Immature natural killer cell (primary cell): ENCODE measurements around the gene KCNA5. TPM values are rescaled to one million over a fixed set of nuclear protein-coding genes. Genes with fewer than 3 reads are reported as not detected.
A peak's percentile ranks its signal among the peaks of the same experiment; 100 is the strongest.

Source experiments
- DNase-seq, 3 donors: peaks; one replicate each; pipeline ENCODE4 v3.0.0; 2022; ENCODE audit warnings: mixed read lengths in 1 of 3
- H3K27ac Mint-ChIP-seq, 6 donors: one replicate each; pipeline ENCODE4 v1.8.0; 2020; ENCODE audit warnings: mixed read lengths in 6 of 6, mild to moderate bottlenecking in 5 of 6, inconsistent platforms in 4 of 6, moderate library complexity in 3 of 6
- H3K27me3 Mint-ChIP-seq, 3 donors: one replicate each; pipeline ENCODE4 v1.8.0; 2020 to 2021; ENCODE audit warnings: low read depth in 3 of 3, mild to moderate bottlenecking in 3 of 3, mixed read lengths in 3 of 3, moderate library complexity in 3 of 3, inconsistent platforms in 1 of 3
- H3K36me3 Mint-ChIP-seq, 3 donors: one replicate each; pipeline ENCODE4 v1.8.0; 2020; ENCODE audit warnings: mixed read lengths in 3 of 3, inconsistent platforms in 2 of 3, mild to moderate bottlenecking in 2 of 3
- H3K4me1 Mint-ChIP-seq, 2 donors: one replicate each; pipeline ENCODE4 v1.8.0; 2020; ENCODE audit warnings: inconsistent platforms in 2 of 2, mild to moderate bottlenecking in 2 of 2, mixed read lengths in 2 of 2, moderate library complexity in 1 of 2
- H3K4me3 Mint-ChIP-seq, 5 donors: one replicate each; pipeline ENCODE4 v1.8.0; 2020; ENCODE audit warnings: mild to moderate bottlenecking in 5 of 5, mixed read lengths in 5 of 5, inconsistent platforms in 3 of 5, moderate library complexity in 3 of 5
- H3K9me3 Mint-ChIP-seq, 6 donors: one replicate each; pipeline ENCODE4 v1.8.0; 2020; ENCODE audit warnings: mild to moderate bottlenecking in 6 of 6, mixed read lengths in 6 of 6, inconsistent platforms in 4 of 6, moderate library complexity in 3 of 6
- polyA plus RNA-seq, 3 donors: library from polyadenylated mRNA; unstranded; fragments of 300-500 nt; fragmentation: Illumina TruSeq; gene quantifications; one replicate each; pipeline ENCODE4 v1.2.3, GENCODE V29; 2021

Gene KCNA5
- polyA plus RNA-seq: 1 to 10 TPM in 1 of 3 donors, not detected in 2; 1.1 TPM

- peaks cover 0 to 6% (median 5%) of the 10 kb centered on the region in 3 donors for H3K27me3 Mint-ChIP-seq
- H3K4me1 Mint-ChIP-seq: no peaks in the 10 kb centered on the region
- peaks cover 0 to 2% (median 0%) of the 10 kb centered on the region in 6 donors for H3K9me3 Mint-ChIP-seq
- H3K27ac Mint-ChIP-seq: no peak within 1 kb of the TSS
- H3K4me3 Mint-ChIP-seq: no peak within 1 kb of the TSS
- H3K36me3 Mint-ChIP-seq: no peaks in the 10 kb centered on the region
- DNase-seq: no peak
Measured at GRCh38 chr12:5043589-5044419, at the start of gene KCNA5. Gene KCNA5, plus strand, starts transcription at chr12:5043879. Its CDS starts 269 bp downstream, at chr12:5044148.

GRCh38 chr12:4994622-4995021 lies 49.1 kb upstream of the KCNA5 start:
- H3K27ac Mint-ChIP-seq: no peak overlapping the region
- peaks cover 0 to 1% (median 0%) of the 10 kb centered on the region in 6 donors for H3K9me3 Mint-ChIP-seq
- H3K27me3 Mint-ChIP-seq: peaks cover 0 to 18% (median 4%) of the 10 kb centered on the region in 3 donors
- no peaks in the 10 kb centered on the region for H3K4me1 Mint-ChIP-seq
- H3K36me3 Mint-ChIP-seq: no peaks in the 10 kb centered on the region
- no peak for DNase-seq
- no peak overlapping the region for H3K4me3 Mint-ChIP-seq

- no peaks in the 10 kb centered on the region for H3K36me3 Mint-ChIP-seq
- H3K9me3 Mint-ChIP-seq: peaks cover 0 to 1% (median 0%) of the 10 kb centered on the region in 6 donors
- no peak overlapping the region for H3K27ac Mint-ChIP-seq
- no peak overlapping the region for H3K4me3 Mint-ChIP-seq
- H3K27me3 Mint-ChIP-seq: peaks cover 2 to 18% (median 4%) of the 10 kb centered on the region in 3 donors
- no peaks in the 10 kb centered on the region for H3K4me1 Mint-ChIP-seq
- DNase-seq: no peak
Measured at GRCh38 chr12:4996714-4997113, 47.0 kb upstream of the KCNA5 start.

GRCh38 chr12:4997939-4998338 lies 45.7 kb upstream of the KCNA5 start:
- Mint-ChIP-seq H3K4me3 (no peak overlapping the region), H3K4me1 (no peaks in the 10 kb centered on the region), H3K9me3 (peaks cover 0 to 1% (median 0%) of the 10 kb centered on the region in 6 donors), H3K27me3 (peaks cover 2 to 17% (median 4%) of the 10 kb centered on the region in 3 donors), H3K27ac (no peak overlapping the region), H3K36me3 (no peaks in the 10 kb centered on the region)
- DNase-seq: no peak

GRCh38 chr12:5000204-5000603 lies 43.5 kb upstream of the KCNA5 start:
- no peaks in the 10 kb centered on the region for H3K4me1 Mint-ChIP-seq
- no peak overlapping the region for H3K27ac Mint-ChIP-seq
- no peaks in the 10 kb centered on the region for H3K36me3 Mint-ChIP-seq
- H3K4me3 Mint-ChIP-seq: no peak overlapping the region
- no peak for DNase-seq
- peaks cover 2 to 12% (median 4%) of the 10 kb centered on the region in 3 donors for H3K27me3 Mint-ChIP-seq
- no peaks in the 10 kb centered on the region for H3K9me3 Mint-ChIP-seq

DNA sequence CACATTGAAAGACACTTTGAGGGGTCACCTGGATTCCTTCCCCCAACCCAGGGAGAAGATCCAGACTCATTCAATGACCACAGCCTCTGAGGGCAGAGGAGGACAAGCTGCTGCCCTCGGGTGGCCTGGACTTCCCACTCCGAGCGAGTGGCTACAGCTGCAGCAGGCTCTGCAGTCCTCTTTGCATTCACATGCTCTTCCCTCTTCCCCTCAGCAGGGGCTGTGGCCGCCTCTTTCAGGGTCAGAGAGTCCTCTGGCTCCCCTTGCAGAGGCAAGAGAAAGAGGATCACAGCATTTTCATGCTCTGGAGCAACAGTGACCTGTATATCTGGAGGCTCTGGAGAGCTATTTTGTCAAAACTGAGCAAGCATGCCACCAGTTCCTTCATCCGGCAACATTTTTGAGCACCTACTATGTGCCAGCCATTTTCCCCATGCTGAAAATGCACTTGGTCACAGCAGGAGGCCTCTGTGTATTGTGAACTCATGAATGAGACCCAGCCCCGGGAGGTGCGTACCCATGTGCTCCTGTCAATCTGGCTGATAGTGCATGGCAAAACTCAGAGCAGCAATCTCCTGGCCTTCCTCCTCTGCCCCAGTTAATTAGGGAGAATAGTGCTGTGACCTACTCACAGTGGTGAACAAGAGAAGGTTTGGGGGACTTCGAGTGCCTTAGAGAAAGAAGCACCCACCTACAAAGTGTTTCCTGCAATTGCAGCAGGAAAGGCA lies 42.9 kb upstream of the KCNA5 start:
- no peak for DNase-seq
- Mint-ChIP-seq H3K36me3 (no peaks in the 10 kb centered on the region), H3K4me1 (no peaks in the 10 kb centered on the region), H3K27me3 (peaks cover 2 to 9% (median 3%) of the 10 kb centered on the region in 3 donors), H3K27ac (no peak overlapping the region), H3K4me3 (no peak overlapping the region), H3K9me3 (no peaks in the 10 kb centered on the region)

DNA sequence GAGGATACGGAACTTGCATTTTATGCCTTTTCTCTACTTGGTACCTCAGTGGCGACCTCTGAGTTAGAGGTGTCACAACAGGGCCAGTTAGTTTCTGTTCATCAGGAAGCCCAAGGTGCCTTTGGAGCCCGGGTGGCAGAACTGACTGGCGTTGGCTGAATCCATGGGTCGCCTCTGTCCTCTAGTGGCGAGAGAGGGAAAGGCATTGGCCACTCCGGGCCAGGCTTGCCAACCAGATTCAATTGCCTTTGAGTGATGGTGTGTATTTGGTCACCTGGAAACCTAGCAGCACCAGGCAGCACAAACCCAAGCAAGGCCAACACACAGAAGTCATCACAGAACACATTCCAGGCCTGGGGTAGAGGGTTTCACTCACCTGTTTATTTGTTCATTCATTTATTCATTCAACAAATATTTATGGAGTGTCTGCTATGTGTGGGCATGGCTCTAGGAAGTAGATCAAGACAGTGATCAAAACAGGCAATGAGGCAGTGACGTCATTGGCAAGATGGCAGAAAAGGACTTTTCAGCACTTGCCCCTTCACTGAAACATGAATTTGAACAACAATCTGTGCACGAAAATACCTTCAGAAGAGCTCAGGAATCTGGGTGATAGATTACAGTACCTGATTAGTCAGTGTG lies 40.5 kb upstream of the KCNA5 start:
- Mint-ChIP-seq H3K4me3 (no peak overlapping the region), H3K36me3 (no peaks in the 10 kb centered on the region), H3K4me1 (no peaks in the 10 kb centered on the region), H3K27me3 (peaks cover 2 to 9% (median 2%) of the 10 kb centered on the region in 3 donors), H3K9me3 (no peaks in the 10 kb centered on the region), H3K27ac (no peak overlapping the region)
- DNase-seq: peak in 1 of 3 donors; percentile 6

DNA sequence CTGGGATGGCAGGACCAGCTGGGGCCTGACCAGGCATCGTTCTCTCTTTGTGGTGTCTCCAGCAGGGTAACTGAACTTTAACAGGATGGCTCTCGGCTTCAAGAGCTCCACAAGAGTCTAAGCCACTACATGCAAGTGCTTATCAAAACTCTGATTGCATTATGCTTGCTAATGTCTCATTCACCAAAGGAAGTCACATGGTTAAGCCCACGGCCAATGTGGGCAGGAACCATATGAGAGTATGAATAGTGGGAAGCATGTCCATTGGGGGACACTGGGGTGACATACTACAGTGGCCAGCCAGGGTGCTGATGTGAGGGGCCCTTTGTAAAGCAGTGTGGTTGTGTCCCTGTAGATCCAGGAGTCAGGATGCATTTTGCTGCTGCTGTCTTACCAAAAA lies 35.0 kb upstream of the KCNA5 start:
- H3K27me3 Mint-ChIP-seq: peaks cover 0 to 14% (median 0%) of the 10 kb centered on the region in 3 donors
- no peak for DNase-seq
- no peaks in the 10 kb centered on the region for H3K4me1 Mint-ChIP-seq

GRCh38 chr12:5010151-5010550 lies 33.5 kb upstream of the KCNA5 start:
- Mint-ChIP-seq H3K4me1 (no peaks in the 10 kb centered on the region), H3K27me3 (peaks cover 0 to 14% (median 1%) of the 10 kb centered on the region in 3 donors), H3K9me3 (no peaks in the 10 kb centered on the region), H3K27ac (no peak overlapping the region), H3K36me3 (no peaks in the 10 kb centered on the region), H3K4me3 (no peak overlapping the region)
- DNase-seq: no peak

More for the DNA sequence above, 35.0 kb upstream of the KCNA5 start:
- Mint-ChIP-seq H3K9me3 (no peaks in the 10 kb centered on the region), H3K36me3 (no peaks in the 10 kb centered on the region), H3K27ac (no peak overlapping the region), H3K4me3 (no peak overlapping the region)

DNA sequence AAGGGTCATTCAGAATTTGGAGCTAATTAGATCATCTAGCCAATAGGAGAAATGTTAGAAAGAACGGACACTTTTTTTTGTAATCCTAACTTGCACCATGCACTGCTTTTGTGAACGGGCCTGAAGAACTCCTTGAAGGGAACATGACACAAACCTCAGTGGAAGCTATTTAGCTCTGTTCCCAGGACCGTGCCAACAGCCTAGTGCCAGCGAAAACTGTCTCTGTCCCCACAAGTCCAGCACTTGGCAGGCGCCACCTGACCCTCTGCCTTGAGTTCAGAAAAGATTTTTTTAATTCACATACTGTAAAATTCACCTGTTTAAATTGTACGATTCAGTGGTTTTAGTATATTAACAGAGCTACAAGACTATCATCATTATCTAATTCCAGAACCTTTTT lies 31.3 kb upstream of the KCNA5 start:
- DNase-seq: no peak
- no peak overlapping the region for H3K4me3 Mint-ChIP-seq
- H3K4me1 Mint-ChIP-seq: no peaks in the 10 kb centered on the region
- peaks cover 0 to 19% (median 1%) of the 10 kb centered on the region in 3 donors for H3K27me3 Mint-ChIP-seq
- no peaks in the 10 kb centered on the region for H3K36me3 Mint-ChIP-seq
- H3K27ac Mint-ChIP-seq: no peak overlapping the region
- no peaks in the 10 kb centered on the region for H3K9me3 Mint-ChIP-seq

GRCh38 chr12:5013266-5013730 lies 30.4 kb upstream of the KCNA5 start:
- Mint-ChIP-seq H3K27ac (no peak overlapping the region), H3K9me3 (no peaks in the 10 kb centered on the region), H3K4me1 (no peaks in the 10 kb centered on the region), H3K4me3 (no peak overlapping the region), H3K27me3 (peaks cover 0 to 19% (median 1%) of the 10 kb centered on the region in 3 donors), H3K36me3 (no peaks in the 10 kb centered on the region)
- no peak for DNase-seq

DNA sequence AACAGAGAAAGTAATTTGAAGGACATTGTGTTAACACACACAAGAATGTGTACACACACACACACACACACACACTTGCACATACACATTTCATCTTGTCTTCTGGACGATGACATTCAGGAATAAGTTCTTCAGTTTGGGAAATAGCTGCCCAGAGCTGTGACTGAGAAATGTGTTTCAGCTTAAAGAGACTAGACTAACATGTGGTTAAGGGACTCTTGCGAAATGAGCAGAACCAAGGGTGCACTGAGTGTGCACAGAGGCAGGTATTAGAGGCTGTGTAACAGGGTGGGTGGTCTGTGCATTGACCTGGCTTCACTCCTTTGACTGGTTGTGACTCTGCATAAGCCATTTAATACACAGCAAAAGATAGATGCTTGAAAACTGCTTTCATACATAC lies 29.4 kb upstream of the KCNA5 start:
- no peak overlapping the region for H3K4me3 Mint-ChIP-seq
- no peak overlapping the region for H3K27ac Mint-ChIP-seq
- no peaks in the 10 kb centered on the region for H3K4me1 Mint-ChIP-seq
- peaks cover 1 to 13% (median 1%) of the 10 kb centered on the region in 3 donors for H3K27me3 Mint-ChIP-seq
- no peaks in the 10 kb centered on the region for H3K36me3 Mint-ChIP-seq
- DNase-seq: no peak
- no peaks in the 10 kb centered on the region for H3K9me3 Mint-ChIP-seq

- no peak for DNase-seq
- H3K4me3 Mint-ChIP-seq: no peak overlapping the region
- H3K9me3 Mint-ChIP-seq: no peaks in the 10 kb centered on the region
- no peaks in the 10 kb centered on the region for H3K36me3 Mint-ChIP-seq
- no peaks in the 10 kb centered on the region for H3K4me1 Mint-ChIP-seq
- H3K27ac Mint-ChIP-seq: no peak overlapping the region
- peaks cover 1 to 18% (median 3%) of the 10 kb centered on the region in 3 donors for H3K27me3 Mint-ChIP-seq
Measured at GRCh38 chr12:5015711-5016492, 27.8 kb upstream of the KCNA5 start.
